GM11168 (cell line): ENCODE data around the gene GTF3C4.
"Not testable (repeated sequence)": the region's sequence is repeated elsewhere in the genome, so short reads cannot be mapped to it uniquely, and the experiment has no call there.

Experiments
- in situ Hi-C: fragments of 300-500 bp; cut with MboI; formaldehyde crosslinking; loops from one replicate; pipeline ENCODE4 v1.12.0; 2022; ENCODE audit warnings: low sequenced_read_pairs; ENCODE audit not compliant: unreplicated experiment

The GTF3C4 gene

DNA sequence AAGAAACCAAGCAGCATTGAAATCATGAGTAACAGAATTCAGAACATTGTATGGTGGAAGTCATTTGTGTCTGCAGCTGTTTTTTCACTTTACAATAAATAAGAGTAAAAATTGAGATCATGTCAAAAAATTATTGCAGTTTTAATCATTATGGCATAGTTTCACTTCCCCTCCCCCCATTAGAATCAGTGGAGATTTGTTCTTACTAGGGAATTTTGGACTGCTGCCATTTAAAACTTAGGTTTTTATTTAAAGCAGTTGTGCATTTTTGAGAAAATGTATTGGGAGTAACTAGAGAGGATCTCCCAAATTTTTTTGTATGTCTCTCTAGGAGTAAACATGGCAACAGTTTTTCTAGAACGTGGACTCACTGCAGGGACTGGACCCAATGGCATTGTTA, 20.4 kb downstream of the GTF3C4 start:
- in situ Hi-C loops, result no loop called here

DNA sequence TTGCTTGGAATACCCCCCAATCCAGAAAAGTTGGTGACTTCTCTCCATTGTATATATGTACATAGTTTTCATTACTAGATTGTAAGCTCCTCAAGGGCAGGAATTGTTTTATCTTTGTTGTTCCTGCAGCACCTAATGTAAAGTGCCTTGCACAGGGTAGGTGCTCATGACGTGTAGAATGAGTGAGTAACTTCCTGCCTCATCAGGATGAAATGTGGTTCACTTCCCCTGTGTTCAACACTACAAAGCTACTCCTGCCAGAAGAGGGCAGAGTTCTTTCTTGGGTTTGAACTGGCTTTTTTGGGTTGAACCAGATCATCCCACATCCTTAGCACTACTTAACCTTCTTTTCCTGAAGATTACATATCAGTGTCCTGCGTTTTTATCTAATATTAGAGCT, 23.9 kb downstream of the GTF3C4 start:
- in situ Hi-C loops, result no loop called here

DNA sequence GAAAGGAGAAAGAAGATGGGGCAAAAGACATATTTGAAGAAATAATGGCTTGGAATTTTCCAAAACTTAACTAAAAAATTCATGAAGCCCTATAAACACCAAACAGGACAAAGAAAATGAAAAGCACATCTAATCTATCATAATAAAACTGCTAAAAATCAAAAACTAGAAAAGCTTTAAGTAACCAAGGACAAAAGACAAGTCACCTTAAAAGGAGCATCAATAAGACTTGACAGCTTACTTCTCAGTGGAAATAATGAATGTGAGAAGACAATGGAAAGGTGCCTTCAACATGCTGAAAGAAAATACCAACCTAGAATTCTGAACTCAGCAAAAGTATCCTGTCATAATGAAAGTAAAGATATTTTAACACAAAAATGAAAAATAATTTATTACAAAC, 27.0 kb downstream of the GTF3C4 start:
- in situ Hi-C loops, result no loop called here

- in situ Hi-C loops, result no loop called here
Measured at GRCh38 chr9:132698989-132699388, 28.7 kb downstream of the GTF3C4 start.

DNA sequence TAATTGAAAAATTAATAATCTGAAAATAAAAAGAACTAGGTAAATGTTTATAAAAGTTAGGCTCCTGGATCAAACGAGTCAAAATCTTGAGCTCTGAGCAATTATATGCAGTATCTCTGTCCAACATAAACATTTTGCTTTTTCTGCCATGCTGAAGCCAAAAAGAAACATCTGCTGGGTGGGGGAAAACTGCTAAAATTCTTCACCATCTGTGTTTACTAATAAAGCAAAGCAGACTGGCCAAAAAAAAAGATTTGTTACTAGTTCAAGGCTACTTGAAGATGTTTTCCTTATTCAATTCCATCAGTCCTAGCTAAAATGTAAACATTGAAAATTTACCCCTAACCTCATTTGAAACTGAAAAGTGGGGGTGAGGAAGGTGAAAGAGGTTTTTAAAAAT, 29.7 kb downstream of the GTF3C4 start:
- in situ Hi-C loops, result no loop called here

- in situ Hi-C loops, result no loop called here
Measured at GRCh38 chr9:132702254-132702653, 32.0 kb downstream of the GTF3C4 start.

GRCh38 chr9:132703336-132703735, 33.1 kb downstream of the GTF3C4 start:
- in situ Hi-C loops, result no loop called here

DNA sequence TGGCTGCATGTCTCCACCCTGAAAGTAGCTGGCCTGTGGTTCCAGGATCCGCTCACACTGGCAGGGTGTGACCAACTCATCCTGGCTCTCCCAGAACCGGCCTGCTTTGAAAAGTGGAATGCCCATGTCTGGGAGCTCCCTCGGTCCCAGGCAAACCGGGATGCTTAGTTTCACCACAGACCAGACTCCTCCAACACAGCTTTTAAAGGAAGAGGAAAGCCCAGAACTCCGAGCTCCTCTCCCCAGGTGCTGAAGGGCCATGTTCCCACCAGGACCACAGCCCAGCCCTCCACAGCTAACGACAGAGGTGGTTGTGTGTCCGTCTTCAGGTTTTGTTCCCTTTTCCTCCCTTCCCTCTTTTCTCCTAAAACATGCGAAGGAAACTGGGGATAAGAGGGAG, 38.0 kb downstream of the GTF3C4 start:
- in situ Hi-C loops, result no loop called here

- in situ Hi-C loops, result no loop called here
Measured at GRCh38 chr9:132708769-132709430, 38.6 kb downstream of the GTF3C4 start.

- in situ Hi-C loops, result no loop called here
Measured at GRCh38 chr9:132710333-132710732, 40.1 kb downstream of the GTF3C4 start.

DNA sequence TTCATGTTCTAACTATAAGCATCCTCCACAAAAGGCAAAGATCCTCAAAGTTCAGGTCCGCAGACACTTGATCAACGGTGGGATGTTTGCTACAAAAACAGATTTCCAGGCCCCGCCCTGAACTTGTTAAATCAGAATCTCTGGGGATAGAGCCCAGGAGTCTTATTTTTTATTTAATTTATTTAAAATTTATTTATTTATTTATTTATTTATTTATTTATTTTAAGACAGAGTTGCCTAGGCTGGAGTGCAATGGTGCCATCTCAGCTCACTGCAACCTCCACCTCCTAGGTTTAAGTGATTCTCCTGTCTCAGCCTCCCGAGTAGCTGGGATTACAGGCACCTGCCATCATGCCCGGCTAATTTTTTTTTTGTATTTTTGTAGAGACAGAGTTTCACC, 40.9 kb downstream of the GTF3C4 start:
- in situ Hi-C loops, result not testable (repeated sequence)

DNA sequence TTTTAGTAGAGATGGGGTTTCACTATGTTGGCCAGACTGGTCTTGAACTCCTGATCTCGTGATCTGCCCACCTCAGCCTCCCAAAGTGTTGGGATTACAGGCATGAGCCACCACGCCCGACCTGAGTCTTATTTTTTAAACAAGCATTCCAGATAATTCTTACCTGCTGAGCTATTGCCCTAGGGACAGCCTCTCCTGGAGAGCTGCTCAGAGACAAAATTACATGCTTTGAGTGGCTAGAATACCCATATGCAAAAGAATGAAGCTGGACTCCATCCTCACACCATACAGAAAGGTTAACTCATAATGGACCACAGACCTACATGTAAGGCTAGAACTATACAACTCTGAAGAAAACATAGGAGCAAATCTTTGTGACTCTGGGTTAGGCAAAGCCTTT, 41.6 kb downstream of the GTF3C4 start:
- in situ Hi-C loops, result no loop called here

DNA sequence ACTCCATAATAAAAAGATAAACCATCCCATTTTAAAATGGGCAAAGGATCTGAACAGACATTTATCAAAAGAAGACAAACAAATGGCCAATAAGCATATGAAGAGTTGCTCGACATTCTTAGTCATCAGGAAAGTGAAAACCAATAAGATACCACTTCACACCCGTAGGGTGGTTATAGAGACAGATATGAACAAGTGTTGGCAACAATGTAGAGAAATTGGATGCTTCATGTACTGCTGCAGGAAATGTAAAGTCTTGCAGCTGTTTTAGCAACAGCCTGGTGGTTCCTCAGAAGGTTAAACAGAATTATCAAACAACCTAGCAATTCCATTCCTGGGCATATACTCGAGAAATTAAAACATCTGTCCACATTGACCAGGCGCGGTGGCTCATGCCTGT, 42.5 kb downstream of the GTF3C4 start:
- in situ Hi-C loops, result no loop called here

DNA sequence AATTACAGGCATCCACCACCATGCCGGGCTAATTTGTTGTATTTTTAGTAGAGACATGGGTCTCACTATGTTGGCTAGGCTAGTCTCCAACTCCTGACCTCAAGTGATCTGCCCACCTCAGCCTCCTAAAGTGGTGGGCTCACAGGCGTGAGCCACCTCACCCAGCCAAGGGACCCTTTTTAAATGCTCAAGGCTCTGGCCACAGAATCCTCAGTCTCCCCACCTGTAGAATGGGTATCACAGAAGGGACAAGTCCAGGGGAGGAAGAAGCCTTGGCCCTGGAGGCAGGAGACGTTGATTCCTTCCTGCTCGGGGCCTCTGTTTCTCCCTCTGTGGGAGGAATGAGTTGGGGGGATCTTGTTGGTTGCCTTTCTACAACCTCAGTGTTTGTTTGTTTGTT, 45.7 kb downstream of the GTF3C4 start:
- in situ Hi-C loops, result no loop called here

- in situ Hi-C loops, result no loop called here
Measured at GRCh38 chr9:132717326-132717945, 47.2 kb downstream of the GTF3C4 start.

DNA sequence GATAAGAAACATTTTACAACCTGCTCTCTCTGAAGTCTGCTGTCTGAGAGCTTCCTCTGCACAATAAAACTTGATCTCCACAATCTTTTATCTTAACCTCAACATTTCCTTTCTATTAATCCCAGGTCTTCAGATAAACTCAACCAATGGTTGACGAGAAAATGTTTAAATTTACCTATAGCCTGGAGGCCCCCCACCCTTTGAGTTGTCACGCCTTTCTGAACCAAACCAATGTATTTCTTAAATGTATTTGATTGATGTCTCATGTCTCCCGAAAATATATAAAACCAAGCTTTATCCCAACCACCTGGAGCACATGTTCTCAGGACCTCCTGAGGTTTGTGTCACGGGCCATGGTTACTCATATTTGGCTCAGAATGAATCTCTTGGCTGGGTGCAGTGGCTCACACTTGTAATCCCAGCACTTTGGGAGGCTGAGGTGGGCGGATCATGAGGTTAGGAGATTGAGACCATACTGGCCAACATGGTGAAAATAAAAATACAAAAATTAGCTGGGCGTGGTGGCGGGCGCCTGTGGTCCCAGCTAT, 48.2 kb downstream of the GTF3C4 start:
- in situ Hi-C loops, result not testable (repeated sequence)

- in situ Hi-C loops, result no loop called here
Measured at GRCh38 chr9:132721661-132722060, 51.4 kb downstream of the GTF3C4 start.

DNA sequence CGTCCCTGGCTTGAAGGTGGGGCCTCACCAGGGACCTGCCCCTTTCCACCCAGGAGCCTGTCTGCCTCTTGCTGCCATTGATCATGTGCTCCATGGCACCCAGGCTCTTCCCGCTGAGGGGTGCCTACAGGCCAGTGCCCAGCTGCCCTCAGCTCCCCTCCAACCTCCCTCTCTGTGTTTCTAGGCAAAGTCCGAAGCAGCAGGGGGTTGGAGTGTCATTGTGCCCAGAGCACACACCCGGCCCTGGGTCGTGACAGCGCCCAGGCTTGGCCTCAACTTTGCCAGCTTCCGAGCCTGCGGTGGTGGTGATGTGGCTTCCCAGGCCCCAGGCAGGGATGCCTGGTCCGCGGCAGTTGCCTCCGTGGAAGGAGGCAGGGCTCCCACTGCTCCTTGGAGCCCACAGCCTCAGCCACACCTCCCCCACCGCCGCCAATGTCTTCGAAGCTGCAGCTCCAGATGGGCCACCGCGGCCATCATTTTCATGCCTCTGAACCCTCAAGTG, 52.4 kb downstream of the GTF3C4 start:
- in situ Hi-C loops, result no loop called here

DNA sequence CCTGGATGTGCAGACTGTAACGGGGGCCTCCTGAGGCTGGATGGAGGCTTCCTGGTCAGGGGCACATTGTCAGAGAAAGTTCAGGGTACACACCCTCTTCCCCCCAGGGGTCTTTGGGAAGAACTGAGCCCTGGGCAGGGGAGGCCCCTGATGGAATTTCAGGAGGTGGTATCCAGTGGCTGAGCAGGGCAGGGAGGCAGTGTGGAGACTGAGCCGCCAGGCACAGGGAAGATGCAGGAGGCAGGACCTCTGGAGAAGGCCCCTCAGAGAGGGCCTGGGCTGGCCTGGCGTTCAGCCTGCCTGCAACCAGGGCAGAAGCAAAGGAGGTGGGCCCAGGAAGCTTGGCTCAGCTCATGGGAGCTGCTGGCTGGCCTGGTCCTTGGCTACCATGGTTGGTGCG, 53.5 kb downstream of the GTF3C4 start:
- in situ Hi-C loops, result no loop called here

GRCh38 chr9:132725306-132725705, 55.0 kb downstream of the GTF3C4 start:
- in situ Hi-C loops, result no loop called here

GRCh38 chr9:132726576-132727130, 56.4 kb downstream of the GTF3C4 start:
- in situ Hi-C loops, result no loop called here
